ENCODE results near the gene WDR4.
"Not testable (repeated sequence)": the region's sequence is repeated elsewhere in the genome, so short reads cannot be mapped to it uniquely, and the experiment has no call there.

WDR4 gene

DNA sequence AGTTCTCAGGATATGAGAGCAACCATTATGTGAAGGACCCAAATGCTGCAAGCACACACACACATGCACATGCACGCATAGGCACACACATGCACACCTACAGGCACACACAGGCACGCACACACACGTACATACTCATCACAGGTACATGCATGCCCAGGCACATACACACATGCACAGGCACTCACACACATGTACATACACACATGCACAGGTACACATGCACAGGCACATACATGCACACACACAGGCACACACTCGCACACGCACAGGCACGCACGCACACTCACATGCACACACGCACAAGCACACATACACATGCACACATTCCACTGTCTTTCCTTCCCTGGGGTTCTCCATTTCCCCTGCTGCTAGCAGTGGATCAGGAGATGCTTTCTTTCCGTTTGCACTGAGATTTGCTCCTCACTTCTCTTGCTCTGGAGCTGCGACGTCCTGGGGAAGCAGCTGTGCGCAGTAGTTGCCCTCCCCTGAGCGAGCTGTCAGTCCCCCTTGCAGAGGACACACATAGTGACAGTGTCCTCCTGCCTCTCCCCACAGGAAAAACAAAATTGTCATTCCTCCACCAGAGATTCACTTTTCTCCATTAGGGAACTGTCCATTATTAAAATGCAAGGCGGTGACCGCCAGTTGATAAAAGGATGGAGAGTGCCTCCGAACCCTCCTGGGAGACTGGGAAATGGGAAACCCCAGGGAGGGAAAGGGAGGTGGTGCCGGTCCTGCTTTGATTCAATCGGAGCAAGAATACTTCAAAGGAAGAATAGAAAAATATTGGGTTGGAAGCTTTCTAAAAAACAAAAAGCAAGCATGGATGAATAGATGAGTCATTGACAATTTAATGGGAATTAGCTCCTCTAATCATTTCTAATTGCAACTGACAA is 69.5 kb downstream of the WDR4 start:
- DNase-seq = no peak

DNA sequence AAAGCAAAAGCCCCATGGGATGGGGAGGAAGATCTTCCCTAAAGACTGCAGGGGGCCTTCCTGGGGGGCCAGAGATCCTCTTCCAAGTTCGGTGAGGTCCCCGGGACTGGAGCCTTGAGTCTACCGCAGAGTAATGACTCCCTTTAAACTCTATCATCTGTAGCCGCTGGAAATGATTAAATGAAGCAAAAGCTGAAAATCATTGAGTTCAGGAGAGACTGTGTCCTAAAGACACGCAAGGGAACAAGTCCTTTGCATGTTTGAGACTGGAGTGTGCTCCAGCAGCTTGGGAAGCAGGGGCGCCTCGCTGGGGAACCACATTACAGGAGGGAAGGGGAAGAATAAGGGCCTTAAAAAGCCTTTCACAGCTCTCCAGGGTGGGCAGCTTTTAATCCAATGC is 70.2 kb downstream of the WDR4 start:
- no peak for DNase-seq

DNA sequence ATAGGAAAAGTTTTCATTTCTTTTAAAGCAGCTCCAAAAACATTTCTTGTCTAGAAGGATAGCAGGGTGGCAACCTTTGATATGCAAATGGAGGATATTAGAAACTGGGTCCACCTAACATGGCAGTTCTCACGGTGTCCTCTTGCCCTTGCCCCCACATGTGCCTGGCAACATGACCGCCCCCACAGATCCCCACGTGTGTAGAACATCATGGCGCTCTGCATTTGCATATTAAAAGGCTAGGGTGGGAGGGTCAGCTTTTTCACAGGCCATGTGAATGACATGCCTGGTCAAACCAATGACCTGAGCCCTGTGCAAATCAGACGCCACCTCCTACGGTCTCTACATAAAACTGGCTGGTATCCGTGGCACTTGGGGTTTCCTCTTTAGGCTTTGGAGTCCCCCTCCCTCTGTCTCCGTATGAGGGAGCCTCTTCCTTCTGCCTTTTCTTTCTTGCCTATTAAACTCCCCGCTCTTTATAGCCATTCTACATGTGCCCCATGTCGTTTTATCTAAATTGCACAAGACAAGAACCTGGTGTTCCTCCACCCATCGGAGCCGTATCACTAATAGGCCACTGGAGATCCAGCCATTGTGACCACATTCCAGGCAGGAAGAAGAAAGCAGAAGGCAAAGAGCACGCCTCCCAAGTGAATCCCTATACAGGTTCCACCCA is 71.3 kb downstream of the WDR4 start:
- no peak for DNase-seq

DNA sequence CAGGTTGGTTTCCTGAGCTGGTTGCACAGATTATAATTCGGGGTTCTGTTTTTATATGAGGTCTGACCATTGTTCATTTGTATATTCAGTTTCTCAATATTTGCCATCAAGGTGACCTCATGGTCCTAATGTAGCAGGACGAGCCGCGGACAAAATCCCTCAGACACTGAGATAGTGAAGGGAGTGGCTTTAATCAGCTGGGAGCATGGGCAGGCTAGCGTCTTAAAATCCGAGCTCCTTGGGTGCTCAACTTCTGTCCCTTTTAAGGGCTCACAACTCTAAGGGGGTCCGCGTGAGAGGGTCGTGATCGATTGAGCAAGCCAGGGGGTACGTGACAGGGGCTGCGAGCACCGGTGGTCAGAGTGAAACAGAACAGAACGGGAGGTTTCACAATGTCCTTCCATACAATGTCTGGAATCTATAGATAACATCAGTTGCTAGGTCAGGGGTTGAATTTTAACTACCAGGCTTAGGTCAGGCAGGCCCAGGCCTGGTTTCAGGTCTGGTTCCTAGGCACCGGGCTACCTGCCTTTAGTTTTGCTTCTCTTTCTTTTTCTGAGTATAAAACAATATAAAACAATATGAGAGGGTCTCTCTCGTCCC is 71.9 kb downstream of the WDR4 start:
- not testable (repeated sequence) for DNase-seq

DNA sequence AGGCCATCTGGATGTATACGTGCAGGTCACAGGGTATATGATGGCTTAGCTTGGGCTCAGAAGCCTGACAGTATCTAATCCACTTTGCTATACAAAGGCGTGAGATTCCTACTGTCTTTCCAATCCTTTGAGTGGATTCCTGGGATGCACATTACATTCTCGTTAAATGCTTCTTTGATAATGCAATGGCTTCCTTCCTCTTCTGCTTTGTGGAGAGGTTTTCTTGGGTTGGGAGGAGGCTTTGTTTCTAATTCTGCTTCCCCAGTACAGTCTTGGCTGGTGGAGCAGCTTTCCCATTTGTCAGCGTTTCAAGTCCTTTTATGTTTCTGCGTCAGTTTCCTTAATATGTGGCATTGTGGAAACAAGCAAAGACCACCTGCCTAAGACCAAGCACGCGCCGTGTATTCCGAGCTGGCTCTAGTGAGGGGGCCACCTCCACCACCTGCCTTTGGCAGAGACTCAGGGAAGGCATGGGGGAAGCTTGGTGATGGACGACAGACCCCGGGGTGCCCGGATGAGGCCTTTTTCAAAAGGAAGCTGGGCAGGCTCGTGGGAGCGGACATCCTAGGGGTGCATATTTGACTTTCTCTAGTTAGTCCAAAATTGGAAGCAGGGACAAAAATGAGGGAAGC is 72.7 kb downstream of the WDR4 start:
- DNase-seq = no peak

DNA sequence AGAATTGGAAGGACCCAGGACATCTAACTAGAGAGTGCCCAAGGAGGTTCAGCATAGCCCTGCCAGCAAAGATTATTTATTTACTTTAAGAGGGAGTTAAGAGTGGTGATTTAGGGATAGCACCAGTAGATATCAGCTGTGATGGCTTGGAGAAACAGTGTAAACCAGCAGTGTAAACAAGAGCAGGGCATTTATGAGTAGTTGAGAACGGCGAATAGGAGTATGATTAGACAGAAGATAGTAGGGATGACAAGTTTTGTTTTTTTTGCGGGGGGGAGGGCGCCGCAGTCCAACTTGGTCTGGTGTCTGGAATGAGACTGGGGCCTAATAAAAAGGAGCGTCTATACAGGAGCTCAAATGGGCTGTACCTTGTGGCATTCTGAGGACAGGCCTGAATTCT is 77.7 kb downstream of the WDR4 start:
- DNase-seq = not testable (repeated sequence)

DNA sequence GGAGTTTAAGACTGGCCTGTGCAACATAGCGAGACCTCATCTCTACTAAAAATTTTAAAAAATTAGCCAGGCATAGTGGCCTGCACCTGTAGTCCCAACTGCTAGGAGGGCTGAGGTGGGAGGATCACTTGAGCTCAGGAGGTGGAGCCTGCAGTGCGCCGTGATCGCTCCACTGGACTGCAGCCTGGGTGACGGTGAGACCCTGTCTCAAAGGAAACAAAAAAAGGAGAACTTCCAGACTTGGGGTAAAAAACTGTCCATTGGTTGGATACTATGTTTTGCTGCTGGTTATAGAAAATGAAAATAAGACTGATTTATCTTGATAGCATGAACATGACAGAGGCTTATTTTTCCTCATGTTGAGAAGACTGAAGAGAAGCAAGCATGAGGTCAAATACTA is 79.4 kb downstream of the WDR4 start:
- DNase-seq = no peak

DNA sequence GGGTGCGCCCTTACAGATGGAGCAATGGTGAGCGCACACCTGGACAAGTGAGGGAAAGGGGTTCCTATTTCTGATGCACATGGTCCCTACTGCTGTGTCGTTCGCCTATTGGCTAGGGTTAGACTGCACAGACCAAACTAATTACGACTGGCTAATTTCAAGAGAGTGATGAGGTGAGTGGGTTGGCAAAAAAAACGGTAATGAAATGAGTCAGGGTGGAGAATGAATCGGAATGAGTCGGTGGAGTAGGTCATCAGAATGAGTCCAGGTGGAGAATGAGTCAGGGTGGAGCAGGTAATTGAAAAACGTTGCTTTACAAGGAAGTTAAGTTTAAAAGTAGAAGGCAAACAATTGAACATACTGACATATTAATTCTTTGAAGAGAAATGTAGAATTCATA is 79.8 kb downstream of the WDR4 start:
- peak; percentile 78 for DNase-seq
